ENCODE results near the gene SLX9.

- TF ChIP-seq CTCF (IDR thresholded peaks at IDR 0.05) (no peak), EP300 (IDR thresholded peaks at IDR 0.05) (no peak)
Measured at GRCh38 chr21:44985441-44986401, 45.9 kb downstream of the SLX9 start.

Measured in sigmoid colon (tissue), 4 donors.